Liver (tissue), 3 donors: ENCODE data around the gene AMOTL1.

ENCODE experiments used
- FOXA1 ChIP-seq: IDR thresholded peaks from 2 replicates; pipeline ENCODE4 v1.6.1; 2016; ENCODE audit warnings: antibody characterized with exemption
- RAD21 ChIP-seq, 2 donors: IDR thresholded peaks; 2 replicates each; pipeline ENCODE4 v1.6.1; 2016; ENCODE audit warnings: antibody characterized with exemption in 2 of 2, mild to moderate bottlenecking in 2 of 2
- TAF1 ChIP-seq: conservative IDR thresholded peaks from 2 replicates; pipeline ENCODE4 v1.6.1; 2016; ENCODE audit warnings: antibody characterized with exemption, mild to moderate bottlenecking
- YY1 ChIP-seq: IDR thresholded peaks from 2 replicates; pipeline ENCODE4 v1.6.1; 2016; ENCODE audit warnings: antibody characterized with exemption, mild to moderate bottlenecking
- TF ChIP-seq, protein P1 (sequence below): IDR thresholded peaks from 2 replicates; pipeline ENCODE4 v1.6.1; 2016; ENCODE audit warnings: antibody characterized with exemption, mild to moderate bottlenecking
- TF ChIP-seq, protein P2 (sequence below): fragments of 150-350 bp; IDR thresholded peaks from 2 replicates; pipeline ENCODE4 v1.5.1; 2017; ENCODE audit warnings: improper control_type of control experiment, low read depth, low read length; ENCODE audit not compliant: missing input control
- donor health status: healthy.
- donor health status: healthy.

DNA sequence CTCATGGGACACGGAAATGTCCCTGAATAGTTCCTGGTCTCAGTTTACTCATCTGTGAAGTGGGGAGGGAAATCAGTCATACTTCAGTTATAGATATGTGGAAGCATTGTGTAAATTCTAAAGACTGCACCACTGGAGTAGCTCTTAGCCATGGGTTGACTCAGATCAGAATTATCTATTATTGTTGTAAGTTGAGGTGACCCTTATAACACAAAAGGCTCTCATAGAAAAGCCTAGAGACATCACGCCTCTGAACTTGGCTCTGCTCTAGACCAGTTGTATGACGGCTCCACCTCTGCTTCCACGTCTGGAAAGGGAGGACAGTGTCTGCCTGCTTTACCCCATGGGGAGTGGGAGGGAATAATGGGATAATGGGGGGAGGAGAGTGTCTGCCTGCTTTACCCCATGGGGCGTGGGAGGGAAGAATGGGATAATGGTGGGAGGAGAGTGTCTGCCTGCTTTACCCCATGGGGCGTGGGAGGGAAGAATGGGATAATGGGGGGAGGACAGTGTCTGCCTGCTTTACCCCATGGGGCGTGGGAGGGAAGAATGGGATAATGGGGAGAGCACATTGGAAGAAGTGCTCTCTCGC is 98.2 kb downstream of the AMOTL1 start:
- TF ChIP-seq TAF1 (no peak), RAD21 (IDR thresholded peaks at IDR 0.05) (no peak), YY1 (no peak), FOXA1 (no peak)
- TF ChIP-seq, protein P1, sequence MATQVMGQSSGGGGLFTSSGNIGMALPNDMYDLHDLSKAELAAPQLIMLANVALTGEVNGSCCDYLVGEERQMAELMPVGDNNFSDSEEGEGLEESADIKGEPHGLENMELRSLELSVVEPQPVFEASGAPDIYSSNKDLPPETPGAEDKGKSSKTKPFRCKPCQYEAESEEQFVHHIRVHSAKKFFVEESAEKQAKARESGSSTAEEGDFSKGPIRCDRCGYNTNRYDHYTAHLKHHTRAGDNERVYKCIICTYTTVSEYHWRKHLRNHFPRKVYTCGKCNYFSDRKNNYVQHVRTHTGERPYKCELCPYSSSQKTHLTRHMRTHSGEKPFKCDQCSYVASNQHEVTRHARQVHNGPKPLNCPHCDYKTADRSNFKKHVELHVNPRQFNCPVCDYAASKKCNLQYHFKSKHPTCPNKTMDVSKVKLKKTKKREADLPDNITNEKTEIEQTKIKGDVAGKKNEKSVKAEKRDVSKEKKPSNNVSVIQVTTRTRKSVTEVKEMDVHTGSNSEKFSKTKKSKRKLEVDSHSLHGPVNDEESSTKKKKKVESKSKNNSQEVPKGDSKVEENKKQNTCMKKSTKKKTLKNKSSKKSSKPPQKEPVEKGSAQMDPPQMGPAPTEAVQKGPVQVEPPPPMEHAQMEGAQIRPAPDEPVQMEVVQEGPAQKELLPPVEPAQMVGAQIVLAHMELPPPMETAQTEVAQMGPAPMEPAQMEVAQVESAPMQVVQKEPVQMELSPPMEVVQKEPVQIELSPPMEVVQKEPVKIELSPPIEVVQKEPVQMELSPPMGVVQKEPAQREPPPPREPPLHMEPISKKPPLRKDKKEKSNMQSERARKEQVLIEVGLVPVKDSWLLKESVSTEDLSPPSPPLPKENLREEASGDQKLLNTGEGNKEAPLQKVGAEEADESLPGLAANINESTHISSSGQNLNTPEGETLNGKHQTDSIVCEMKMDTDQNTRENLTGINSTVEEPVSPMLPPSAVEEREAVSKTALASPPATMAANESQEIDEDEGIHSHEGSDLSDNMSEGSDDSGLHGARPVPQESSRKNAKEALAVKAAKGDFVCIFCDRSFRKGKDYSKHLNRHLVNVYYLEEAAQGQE = no peak
- TF ChIP-seq, protein P2, sequence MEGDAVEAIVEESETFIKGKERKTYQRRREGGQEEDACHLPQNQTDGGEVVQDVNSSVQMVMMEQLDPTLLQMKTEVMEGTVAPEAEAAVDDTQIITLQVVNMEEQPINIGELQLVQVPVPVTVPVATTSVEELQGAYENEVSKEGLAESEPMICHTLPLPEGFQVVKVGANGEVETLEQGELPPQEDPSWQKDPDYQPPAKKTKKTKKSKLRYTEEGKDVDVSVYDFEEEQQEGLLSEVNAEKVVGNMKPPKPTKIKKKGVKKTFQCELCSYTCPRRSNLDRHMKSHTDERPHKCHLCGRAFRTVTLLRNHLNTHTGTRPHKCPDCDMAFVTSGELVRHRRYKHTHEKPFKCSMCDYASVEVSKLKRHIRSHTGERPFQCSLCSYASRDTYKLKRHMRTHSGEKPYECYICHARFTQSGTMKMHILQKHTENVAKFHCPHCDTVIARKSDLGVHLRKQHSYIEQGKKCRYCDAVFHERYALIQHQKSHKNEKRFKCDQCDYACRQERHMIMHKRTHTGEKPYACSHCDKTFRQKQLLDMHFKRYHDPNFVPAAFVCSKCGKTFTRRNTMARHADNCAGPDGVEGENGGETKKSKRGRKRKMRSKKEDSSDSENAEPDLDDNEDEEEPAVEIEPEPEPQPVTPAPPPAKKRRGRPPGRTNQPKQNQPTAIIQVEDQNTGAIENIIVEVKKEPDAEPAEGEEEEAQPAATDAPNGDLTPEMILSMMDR = no peak
